CD4-positive, alpha-beta T cell (primary cell): ENCODE results near the gene FLT1. TPM values are rescaled to one million over a fixed set of nuclear protein-coding genes. Genes with fewer than 3 reads are reported as not detected.

Source experiments
- ATAC-seq: fragments of 200-7000 bp; cut with Tn5 transposase; one replicate; pipeline ENCODE4 v1.10.0; 2022; ENCODE audit warnings: mild to moderate bottlenecking; ENCODE audit not compliant: poor library complexity
- CTCF ChIA-PET: fragments of 350-600 bp; sonication (Branson Sonifier 250); formaldehyde crosslinking; loops from one replicate; lab custom pipeline; 2021; ENCODE audit warnings: antibody characterized with exemption, inconsistent platforms; lab: Charles Lee
- POLR2A ChIA-PET: fragments of 350-600 bp; sonication (Branson Sonifier 250); formaldehyde crosslinking; loops from one replicate; lab custom pipeline; 2021; ENCODE audit warnings: antibody characterized with exemption, inconsistent platforms; lab: Charles Lee
- DNase-seq, 14 experiments: peaks; one replicate each; pipeline ENCODE4 v3.0.0-alpha.2; 2013 to 2020; ENCODE audit warnings: mixed read lengths in 2 of 14
- H3K27ac ChIP-seq, 2 donors: one replicate each; pipeline versions ENCODE4 v1.5.1 to v1.7.0; 2013; ENCODE audit warnings: low read length in 2 of 2, low read depth in 1 of 2, mild to moderate bottlenecking in 1 of 2
- H3K27me3 ChIP-seq, 2 experiments: 1 replicate in 1 of 2; 2 replicates in 1 of 2; pipeline versions ENCODE4 v1.6.1 to v1.7.0; 2013; ENCODE audit warnings: low read length in 2 of 2, control low read depth in 1 of 2, mild to moderate bottlenecking in 1 of 2, moderate library complexity in 1 of 2; ENCODE audit not compliant: insufficient read depth in 2 of 2, control insufficient read depth in 1 of 2
- H3K36me3 ChIP-seq: one replicate; pipeline ENCODE4 v1.6.1; 2013; ENCODE audit warnings: low read length, control low read depth; ENCODE audit not compliant: insufficient read depth
- H3K4me1 ChIP-seq: one replicate; pipeline ENCODE4 v1.6.1; 2013; ENCODE audit warnings: low read length, control low read depth; ENCODE audit not compliant: insufficient read depth
- H3K4me3 ChIP-seq: one replicate; pipeline ENCODE4 v1.5.1; 2013; ENCODE audit warnings: mild to moderate bottlenecking, low read length, moderate library complexity
- H3K9me3 ChIP-seq, 2 experiments: 1 replicate in 1 of 2; 2 replicates in 1 of 2; pipeline versions ENCODE4 v1.6.1 to v1.7.0; 2013; ENCODE audit warnings: low read length in 2 of 2, mild to moderate bottlenecking in 2 of 2, control low read depth in 1 of 2, moderate library complexity in 1 of 2; ENCODE audit not compliant: control insufficient read depth in 1 of 2, insufficient read depth in 1 of 2
- H3K27ac Mint-ChIP-seq: one replicate; pipeline ENCODE4 v1.8.0; 2020; ENCODE audit warnings: mixed read lengths
- H3K27me3 Mint-ChIP-seq: one replicate; pipeline ENCODE4 v1.8.0; 2021; ENCODE audit warnings: mixed read lengths
- H3K36me3 Mint-ChIP-seq: one replicate; pipeline ENCODE4 v1.8.0; 2021; ENCODE audit warnings: low read depth, mixed read lengths
- H3K4me1 Mint-ChIP-seq: one replicate; pipeline ENCODE4 v1.8.0; 2021; ENCODE audit warnings: low read depth, mixed read lengths
- H3K4me3 Mint-ChIP-seq: one replicate; pipeline ENCODE4 v1.8.0; 2020; ENCODE audit warnings: mild to moderate bottlenecking, mixed read lengths
- H3K9me3 Mint-ChIP-seq: one replicate; pipeline ENCODE4 v1.8.0; 2020; ENCODE audit warnings: mixed read lengths
- intact Hi-C, 2 experiments: fragments of 100-400 bp; cut with DNase I in 1 of 2; cut with micrococcal nuclease in 1 of 2; formaldehyde crosslinking; loops; one replicate each; pipeline versions ENCODE4 v1.15.1 to v1.9.0; 2023 to 2025; cut with DNase I, micrococcal nuclease
- total RNA-seq, 174 experiments: library from RNA in 2 of 174; stranded (reverse) in 2 of 174; gene quantifications; one replicate each; pipeline ENCODE4 v1.2.3 and lab custom pipeline; 2021 to 2026
- TF ChIP-seq, protein P1 (sequence below): fragments of 200-600 bp; IDR thresholded peaks from one replicate; pipeline ENCODE4 v1.8.0; 2022; ENCODE audit warnings: antibody characterized with exemption, mild to moderate bottlenecking

Gene FLT1
- total RNA-seq, 2 experiments from 2014 or later = 1.1 to 1.2 TPM

DNA sequence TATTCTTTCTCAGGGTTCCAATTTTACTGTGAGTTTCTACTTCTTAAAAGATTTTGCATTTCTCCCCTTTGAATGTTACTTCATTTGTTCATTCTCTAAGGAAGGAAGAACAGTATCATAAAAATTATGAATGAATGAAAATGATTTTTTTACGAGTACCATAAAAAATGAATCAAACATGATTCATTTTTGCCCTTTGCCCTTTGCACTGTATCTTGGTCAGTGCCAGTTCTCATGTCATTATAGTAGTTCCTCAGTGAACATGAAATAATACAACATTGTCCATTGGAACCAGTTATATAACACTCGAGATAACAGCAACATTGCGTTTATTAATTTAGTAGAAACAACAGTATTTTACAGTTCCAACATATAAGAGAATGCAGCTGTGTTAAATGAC, 28.8 kb downstream of the FLT1 start:
- no peaks in the 10 kb centered on the region for H3K9me3 ChIP-seq
- ChIA-PET POLR2A (no interaction called here), CTCF (no interaction called here)
- intact Hi-C loops = no loop called here
- no peak for DNase-seq
- no peaks in the 10 kb centered on the region for H3K9me3 Mint-ChIP-seq
- H3K4me3 Mint-ChIP-seq = no peak overlapping the region
- H3K27ac Mint-ChIP-seq = no peak overlapping the region
- no peak for ATAC-seq
- no peaks in the 10 kb centered on the region for H3K4me1 Mint-ChIP-seq
- H3K4me1 ChIP-seq = no peaks in the 10 kb centered on the region
- no peaks in the 10 kb centered on the region for H3K27me3 Mint-ChIP-seq
- no peaks in the 10 kb centered on the region for H3K36me3 ChIP-seq
- H3K4me3 ChIP-seq = no peak overlapping the region
- H3K27me3 ChIP-seq = no peaks in the 10 kb centered on the region
- no peaks in the 10 kb centered on the region for H3K36me3 Mint-ChIP-seq
- H3K27ac ChIP-seq = no peak overlapping the region
- TF ChIP-seq, protein P1, sequence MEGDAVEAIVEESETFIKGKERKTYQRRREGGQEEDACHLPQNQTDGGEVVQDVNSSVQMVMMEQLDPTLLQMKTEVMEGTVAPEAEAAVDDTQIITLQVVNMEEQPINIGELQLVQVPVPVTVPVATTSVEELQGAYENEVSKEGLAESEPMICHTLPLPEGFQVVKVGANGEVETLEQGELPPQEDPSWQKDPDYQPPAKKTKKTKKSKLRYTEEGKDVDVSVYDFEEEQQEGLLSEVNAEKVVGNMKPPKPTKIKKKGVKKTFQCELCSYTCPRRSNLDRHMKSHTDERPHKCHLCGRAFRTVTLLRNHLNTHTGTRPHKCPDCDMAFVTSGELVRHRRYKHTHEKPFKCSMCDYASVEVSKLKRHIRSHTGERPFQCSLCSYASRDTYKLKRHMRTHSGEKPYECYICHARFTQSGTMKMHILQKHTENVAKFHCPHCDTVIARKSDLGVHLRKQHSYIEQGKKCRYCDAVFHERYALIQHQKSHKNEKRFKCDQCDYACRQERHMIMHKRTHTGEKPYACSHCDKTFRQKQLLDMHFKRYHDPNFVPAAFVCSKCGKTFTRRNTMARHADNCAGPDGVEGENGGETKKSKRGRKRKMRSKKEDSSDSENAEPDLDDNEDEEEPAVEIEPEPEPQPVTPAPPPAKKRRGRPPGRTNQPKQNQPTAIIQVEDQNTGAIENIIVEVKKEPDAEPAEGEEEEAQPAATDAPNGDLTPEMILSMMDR = no peak

DNA sequence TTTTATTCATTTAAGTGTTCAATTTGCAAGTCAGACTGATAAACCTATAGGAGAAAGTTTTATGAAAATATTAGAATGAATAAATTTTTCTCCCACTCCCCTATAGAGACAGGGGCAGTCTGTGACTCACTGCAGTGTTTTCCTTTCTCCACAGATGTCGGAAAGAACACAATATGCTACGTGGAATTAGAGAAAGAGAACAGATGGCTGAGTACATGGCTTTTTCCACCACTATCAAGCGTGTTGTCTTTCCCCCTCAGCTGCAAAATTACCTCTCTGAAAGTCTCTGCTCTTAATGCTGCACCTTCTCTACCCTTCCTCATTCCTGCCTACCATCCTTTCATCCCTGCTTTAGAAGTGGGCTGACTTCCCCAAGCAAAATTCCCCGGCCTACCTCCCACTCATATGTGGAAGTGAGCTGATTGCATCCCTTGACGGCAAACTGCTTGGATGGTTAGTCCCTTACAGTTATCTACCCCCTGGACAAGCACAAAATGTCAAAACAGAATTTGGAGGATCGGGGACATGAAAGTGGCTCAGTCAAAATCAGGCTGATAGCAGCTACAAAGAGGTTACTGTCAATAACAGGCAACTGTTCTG, 30.0 kb downstream of the FLT1 start:
- no peak overlapping the region for H3K27ac Mint-ChIP-seq
- intact Hi-C loops = no loop called here
- Histone ChIP-seq H3K4me3 (no peak overlapping the region), H3K4me1 (no peaks in the 10 kb centered on the region), H3K9me3 (peaks cover 0 to under 1% of the 10 kb centered on the region in 2 experiments), H3K27me3 (no peaks in the 10 kb centered on the region), H3K36me3 (no peaks in the 10 kb centered on the region), H3K27ac (no peak overlapping the region)
- ChIA-PET CTCF (no interaction called here), POLR2A (no interaction called here)
- DNase-seq (no peak), ATAC-seq (no peak)
- H3K9me3 Mint-ChIP-seq = no peaks in the 10 kb centered on the region
- no peaks in the 10 kb centered on the region for H3K4me1 Mint-ChIP-seq
- no peaks in the 10 kb centered on the region for H3K27me3 Mint-ChIP-seq
- TF ChIP-seq, protein P1 = no peak
- no peaks in the 10 kb centered on the region for H3K36me3 Mint-ChIP-seq
- H3K4me3 Mint-ChIP-seq = no peak overlapping the region

DNA sequence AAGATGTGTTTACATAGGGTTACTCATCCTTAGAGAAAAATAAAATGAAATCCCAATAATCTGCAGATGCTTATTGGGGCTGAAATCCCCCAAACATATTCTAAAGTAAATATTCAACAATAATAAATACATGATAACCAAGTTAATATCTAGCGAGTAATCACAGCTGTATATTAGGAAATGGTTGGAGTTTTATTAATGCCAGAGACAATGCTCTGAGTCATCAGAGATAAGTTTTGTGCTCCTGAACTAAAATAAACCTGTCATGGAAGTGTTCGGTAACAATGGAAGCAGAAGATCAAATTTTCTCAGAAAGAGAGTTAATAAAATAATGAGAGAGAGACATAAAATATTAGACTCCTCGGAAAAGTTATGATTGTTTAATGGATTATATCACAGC, 31.4 kb downstream of the FLT1 start:
- DNase-seq = no peak
- CTCF ChIA-PET = interaction anchor here (0.6 kb wide), 1 partner anchor 60 kb away, joined by 4 read pairs; no protein-coding TSS in a partner anchor
- no peak overlapping the region for H3K4me3 Mint-ChIP-seq
- ATAC-seq = no peak
- H3K9me3 Mint-ChIP-seq = no peaks in the 10 kb centered on the region
- H3K36me3 ChIP-seq = no peaks in the 10 kb centered on the region
- no peaks in the 10 kb centered on the region for H3K36me3 Mint-ChIP-seq
- peaks cover 0 to 4% of the 10 kb centered on the region in 2 experiments for H3K9me3 ChIP-seq
- no peaks in the 10 kb centered on the region for H3K27me3 Mint-ChIP-seq
- no peak overlapping the region for H3K4me3 ChIP-seq
- TF ChIP-seq, protein P1 = no peak
- no peak overlapping the region for H3K27ac Mint-ChIP-seq
- H3K4me1 Mint-ChIP-seq = no peaks in the 10 kb centered on the region
- H3K27ac ChIP-seq = no peak overlapping the region
- H3K4me1 ChIP-seq = no peaks in the 10 kb centered on the region
- intact Hi-C loops = no loop called here
- POLR2A ChIA-PET = no interaction called here
- no peaks in the 10 kb centered on the region for H3K27me3 ChIP-seq
